SK-N-SH treated with all-trans-retinoic acid at 6 μM for 48 hours (cell line): Measurements from ENCODE around the gene STAT2.

Experiments used
- ATAC-seq: fragments of 200-7000 bp; cut with Tn5 transposase; 3 replicates; pipeline ENCODE4 v1.9.1; 2020; ENCODE audit warnings: mild to moderate bottlenecking, moderate library complexity
- ARNTL ChIP-seq: fragments of 450-650 bp; formaldehyde crosslinking; IDR thresholded peaks from 2 replicates; pipeline ENCODE4 v1.5.0; 2020; ENCODE audit warnings: low read depth, mild to moderate bottlenecking, moderate library complexity, borderline replicate concordance
- BACH2 ChIP-seq: fragments of 250-450 bp; sonication (Bioruptor Pico); IDR thresholded peaks from 2 replicates; pipeline ENCODE4 v1.9.0; 2021; ENCODE audit warnings: mild to moderate bottlenecking, borderline replicate concordance
- CREB5 ChIP-seq: fragments of 250-450 bp; sonication (Bioruptor Pico); IDR thresholded peaks from 2 replicates; pipeline ENCODE4 v1.5.1; 2020; ENCODE audit warnings: low read depth, mild to moderate bottlenecking, moderate library complexity
- CSDC2 ChIP-seq: fragments of 250-450 bp; sonication (Bioruptor Pico); IDR thresholded peaks from 2 replicates; pipeline ENCODE4 v1.5.0; 2020; ENCODE audit warnings: mild to moderate bottlenecking, moderate library complexity
- CSRNP3 ChIP-seq: fragments of 250-450 bp; sonication (Bioruptor Pico); IDR thresholded peaks from 2 replicates; pipeline ENCODE4 v1.5.1; 2021; ENCODE audit warnings: mild to moderate bottlenecking, moderate library complexity
- ESRRG ChIP-seq: fragments of 250-450 bp; sonication (Bioruptor Pico); IDR thresholded peaks from 2 replicates; pipeline ENCODE4 v1.6.1; 2021; ENCODE audit warnings: mild to moderate bottlenecking
- GLIS3 ChIP-seq: fragments of 250-450 bp; sonication (Bioruptor Pico); IDR thresholded peaks from 2 replicates; pipeline ENCODE4 v1.5.0; 2020; ENCODE audit warnings: mild to moderate bottlenecking, moderate library complexity
- ISL1 ChIP-seq: fragments of 250-450 bp; sonication (Bioruptor Pico); IDR thresholded peaks from 2 replicates; pipeline ENCODE4 v2.1.2; 2022; ENCODE audit warnings: mild to moderate bottlenecking, moderate library complexity
- OSR1 ChIP-seq: fragments of 250-450 bp; sonication (Bioruptor Pico); IDR thresholded peaks from 2 replicates; pipeline ENCODE4 v1.8.0; 2022; ENCODE audit warnings: moderate library complexity, mild to moderate bottlenecking, inconsistent platforms
- PATZ1 ChIP-seq: fragments of 250-450 bp; sonication (Bioruptor Pico); IDR thresholded peaks from 2 replicates; pipeline ENCODE4 v1.8.0; 2020; ENCODE audit warnings: mild to moderate bottlenecking, moderate library complexity, borderline replicate concordance
- POU6F1 ChIP-seq: fragments of 250-450 bp; sonication (Bioruptor Pico); IDR thresholded peaks from 2 replicates; pipeline ENCODE4 v1.8.0; 2021; ENCODE audit warnings: low read depth, mild to moderate bottlenecking, moderate library complexity, borderline replicate concordance
- PPARA ChIP-seq: fragments of 250-450 bp; sonication (Bioruptor Pico); IDR thresholded peaks from 2 replicates; pipeline ENCODE4 v1.5.0; 2020; ENCODE audit warnings: mild to moderate bottlenecking, borderline replicate concordance
- RARB ChIP-seq: fragments of 250-450 bp; sonication (Bioruptor Pico); IDR thresholded peaks from 2 replicates; pipeline ENCODE4 v1.8.0; 2021; ENCODE audit warnings: mild to moderate bottlenecking, moderate library complexity
- SNAI2 ChIP-seq: fragments of 250-450 bp; sonication (Bioruptor Pico); IDR thresholded peaks from 2 replicates; pipeline ENCODE4 v1.5.0; 2020; ENCODE audit warnings: mild to moderate bottlenecking, moderate library complexity
- TCF4 ChIP-seq: fragments of 250-450 bp; sonication (Bioruptor Pico); IDR thresholded peaks from 2 replicates; pipeline ENCODE4 v1.8.0; 2021; ENCODE audit warnings: mild to moderate bottlenecking, moderate library complexity, borderline replicate concordance
- TOX ChIP-seq: fragments of 250-450 bp; sonication (Bioruptor Pico); IDR thresholded peaks from 2 replicates; pipeline ENCODE4 v1.8.0; 2021; ENCODE audit warnings: mild to moderate bottlenecking, moderate library complexity, borderline replicate concordance
- TSHZ2 ChIP-seq: fragments of 250-450 bp; sonication (Bioruptor Pico); IDR thresholded peaks from 2 replicates; pipeline ENCODE4 v1.5.0; 2020; ENCODE audit warnings: mild to moderate bottlenecking, moderate library complexity
- ZC3H10 ChIP-seq: fragments of 250-450 bp; sonication (Bioruptor Pico); IDR thresholded peaks from 2 replicates; pipeline ENCODE4 v1.5.1; 2021; ENCODE audit warnings: mild to moderate bottlenecking, moderate library complexity
- ZFP3 ChIP-seq: fragments of 250-450 bp; sonication (Bioruptor Pico); IDR thresholded peaks from 2 replicates; pipeline ENCODE4 v1.5.0; 2020; ENCODE audit warnings: mild to moderate bottlenecking, moderate library complexity
- ZFP30 ChIP-seq: fragments of 450-650 bp; formaldehyde crosslinking; IDR thresholded peaks from 2 replicates; pipeline ENCODE4 v1.5.0; 2022; ENCODE audit warnings: mild to moderate bottlenecking, moderate library complexity
- ZNF565 ChIP-seq: fragments of 450-650 bp; formaldehyde crosslinking; conservative IDR thresholded peaks from 2 replicates; pipeline ENCODE4 v1.5.0; 2020; ENCODE audit warnings: low read depth, mild to moderate bottlenecking, moderate library complexity
- ZNF70 ChIP-seq: fragments of 450-650 bp; formaldehyde crosslinking; IDR thresholded peaks from 2 replicates; pipeline ENCODE4 v1.5.0; 2020; ENCODE audit warnings: mild to moderate bottlenecking, moderate library complexity
- ZNF8 ChIP-seq: fragments of 450-650 bp; formaldehyde crosslinking; IDR thresholded peaks from 2 replicates; pipeline ENCODE4 v1.5.0; 2020; ENCODE audit warnings: mild to moderate bottlenecking, moderate library complexity

The STAT2 gene

GRCh38 chr12:56373515-56373914 lies 13.6 kb upstream of the STAT2 start (continued):
- TF ChIP-seq ZNF565 (CRISPR knock-in tag) (no peak), ZFP3 (CRISPR knock-in tag) (no peak), BACH2 (CRISPR knock-in tag) (no peak), RARB (CRISPR knock-in tag) (no peak)

- no peak for TF ChIP-seq TCF4 (CRISPR knock-in tag)
- TF ChIP-seq ZFP30 = no peak
- no peak for TF ChIP-seq GLIS3
- TF ChIP-seq TSHZ2 (CRISPR knock-in tag) = no peak
- TF ChIP-seq CSDC2 (CRISPR knock-in tag) = no peak
- no peak for TF ChIP-seq ZNF70 (CRISPR knock-in tag)
- TF ChIP-seq RARB (CRISPR knock-in tag) = no peak
- no peak for TF ChIP-seq ZNF8
- TF ChIP-seq ISL1 (CRISPR knock-in tag) = no peak
- no peak for TF ChIP-seq ZFP3 (CRISPR knock-in tag)
- TF ChIP-seq ARNTL (CRISPR knock-in tag) = no peak
- TF ChIP-seq SNAI2 = no peak
- TF ChIP-seq PATZ1 (CRISPR knock-in tag) = no peak
- TF ChIP-seq OSR1 = no peak
- no peak for TF ChIP-seq CREB5
- ATAC-seq = no peak
These were observed 7.0 kb upstream of the STAT2 start for GRCh38 chr12:56366948-56367347.

GRCh38 chr12:56362130-56363059 lies 2.5 kb upstream of the STAT2 start, which contains the start of gene APOF:
TSS of gene APOF (minus strand) at chr12:56362857. CDS start at chr12:56362745, 112 bp downstream.
- TF ChIP-seq CSDC2 (CRISPR knock-in tag) = no peak
- no peak for TF ChIP-seq CSRNP3 (CRISPR knock-in tag)
- TF ChIP-seq BACH2 (CRISPR knock-in tag) = no peak
- no peak for TF ChIP-seq ZFP30
- no peak for TF ChIP-seq ZC3H10 (CRISPR knock-in tag)
- TF ChIP-seq ZFP3 (CRISPR knock-in tag) = no peak
- no peak for TF ChIP-seq OSR1
- no peak for TF ChIP-seq TCF4 (CRISPR knock-in tag)
- TF ChIP-seq POU6F1 (CRISPR knock-in tag) = no peak
- TF ChIP-seq ESRRG (CRISPR knock-in tag) = no peak
- no peak for TF ChIP-seq RARB (CRISPR knock-in tag)
- TF ChIP-seq ZNF565 (CRISPR knock-in tag) = no peak
- TF ChIP-seq TOX = no peak
- TF ChIP-seq PPARA (CRISPR knock-in tag) = no peak
- TF ChIP-seq ZNF70 (CRISPR knock-in tag) = no peak
- no peak for TF ChIP-seq GLIS3
- TF ChIP-seq ZNF8 = no peak
- TF ChIP-seq ARNTL (CRISPR knock-in tag) = no peak
- TF ChIP-seq CREB5 = no peak
- TF ChIP-seq SNAI2 = no peak
- no peak for ATAC-seq
